ENCODE data around the gene GPBAR1. TPM values are rescaled to one million over a fixed set of nuclear protein-coding genes. Genes with fewer than 3 reads are reported as not detected.

The GPBAR1 gene
- total RNA-seq, 1 experiment from 2014 or later = not detected

DNA sequence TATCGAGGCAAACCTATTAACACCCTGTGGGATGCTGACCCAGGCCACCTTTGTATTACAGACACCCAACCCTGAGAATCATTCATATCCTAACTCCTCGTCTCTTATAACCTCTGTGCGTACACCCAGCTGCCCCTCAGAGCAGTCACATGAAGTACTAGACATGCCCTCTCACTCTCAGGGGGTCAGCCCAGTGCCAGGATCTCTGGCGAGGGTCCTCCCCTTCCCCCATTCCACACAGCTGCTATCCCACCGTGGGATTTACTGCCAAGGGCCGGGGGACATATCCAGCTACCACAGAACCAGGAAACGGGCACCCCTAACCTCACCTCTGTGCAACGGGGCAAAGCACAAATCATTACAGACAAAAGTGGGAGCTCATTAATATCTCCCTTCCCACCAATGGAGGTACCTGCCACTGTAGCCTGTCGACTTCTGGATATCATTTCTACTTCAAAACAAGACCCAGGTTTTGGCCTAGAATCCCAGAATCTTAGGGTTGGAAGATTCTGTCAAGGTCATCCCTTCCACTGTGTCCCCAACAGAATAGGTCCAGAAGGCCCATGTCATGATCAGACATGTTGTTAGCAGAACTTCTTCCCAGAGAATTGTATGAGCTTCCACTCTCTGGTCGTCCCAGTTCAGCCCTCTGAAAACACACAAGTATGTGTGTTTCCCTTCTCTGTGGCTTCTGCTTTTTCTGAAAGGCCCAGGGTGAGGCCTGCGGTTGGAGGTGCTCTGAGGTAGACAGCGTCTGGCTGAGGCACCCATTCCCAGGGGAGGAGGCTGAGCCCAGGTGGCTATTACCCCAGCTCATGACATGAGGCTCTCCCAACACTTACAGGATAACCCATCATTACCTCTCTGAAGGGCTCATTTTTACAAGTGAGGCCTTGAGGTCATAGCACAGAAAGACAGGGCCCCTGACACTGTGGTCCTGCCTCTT is 29.8 kb downstream of the GPBAR1 start:
- H3K9me3 ChIP-seq = no peaks in the 10 kb centered on the region
- no peak for DNase-seq
- H3K4me3 ChIP-seq = peak overlapping the region; percentile 81
- H3K36me3 ChIP-seq = no peaks in the 10 kb centered on the region; the same call in none of the 2 replicates
- H3K27me3 ChIP-seq = no peaks in the 10 kb centered on the region

- H3K27me3 ChIP-seq = no peaks in the 10 kb centered on the region
- H3K36me3 ChIP-seq = no peaks in the 10 kb centered on the region; the same call in none of the 2 replicates
- DNase-seq = no peak
- peak overlapping the region; percentile 81 for H3K4me3 ChIP-seq
- H3K9me3 ChIP-seq = no peaks in the 10 kb centered on the region
Measured at GRCh38 chr2:218291318-218292047, 30.7 kb downstream of the GPBAR1 start.

DNA sequence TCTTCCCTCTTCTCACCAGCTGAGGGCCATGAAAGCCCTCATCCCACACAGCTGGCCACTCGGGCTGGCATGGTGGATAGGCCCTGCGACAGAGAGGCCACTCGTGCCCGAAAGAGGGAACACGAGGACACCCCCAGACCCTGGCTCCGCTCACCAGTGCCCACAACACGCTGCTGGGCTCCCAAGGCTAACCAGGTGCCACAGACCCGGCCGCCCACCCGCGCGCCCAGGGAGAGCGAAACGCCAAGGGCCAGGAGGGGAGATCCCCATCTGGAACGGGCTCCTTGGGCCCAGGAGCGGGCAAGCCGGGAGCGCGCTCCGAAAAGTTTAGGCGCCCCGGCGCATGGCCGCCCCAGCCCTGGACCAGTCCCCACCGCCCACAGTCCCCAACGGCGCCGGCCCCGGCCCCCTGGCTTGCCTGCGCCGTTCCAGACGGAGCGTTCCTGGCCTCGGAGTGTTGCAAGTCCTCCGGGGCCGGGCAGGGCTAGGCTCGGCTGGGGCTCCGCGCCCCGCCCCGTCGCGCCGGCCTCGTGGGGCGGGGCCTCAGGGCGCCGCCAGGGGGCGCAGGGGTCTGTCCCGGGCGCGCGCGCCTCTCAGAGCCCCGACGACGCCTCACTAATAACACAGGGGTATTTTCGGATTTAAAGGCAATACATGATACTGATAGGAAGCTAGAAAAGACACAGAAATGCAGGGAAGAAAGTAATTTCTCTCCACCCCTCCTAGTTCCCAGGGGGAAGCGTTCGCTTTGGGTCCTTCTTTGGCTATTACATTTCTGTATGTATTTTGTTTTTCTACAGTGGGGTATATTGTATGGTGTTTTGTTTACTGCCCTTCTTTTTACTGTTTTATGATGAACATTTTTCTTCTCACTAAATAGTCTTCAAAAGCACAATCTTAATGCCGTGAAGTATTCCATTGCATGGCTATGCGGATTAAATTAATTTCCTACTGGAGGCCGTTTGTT is 31.5 kb downstream of the GPBAR1 start, which contains the start of gene TMBIM1:
Gene TMBIM1 (minus strand): TSS at position 456 of the 967 bp plus-strand sequence. CDS start 10,362 bp downstream, outside the sequence.
- H3K4me3 ChIP-seq = peak within 1 kb of the TSS; percentile 81
- no peaks in the 10 kb centered on the region for H3K9me3 ChIP-seq
- peak; percentile 70 for DNase-seq
- no peaks in the 10 kb centered on the region for H3K27me3 ChIP-seq
- H3K36me3 ChIP-seq = no peaks in the 10 kb centered on the region; the same call in none of the 2 replicates

DNA sequence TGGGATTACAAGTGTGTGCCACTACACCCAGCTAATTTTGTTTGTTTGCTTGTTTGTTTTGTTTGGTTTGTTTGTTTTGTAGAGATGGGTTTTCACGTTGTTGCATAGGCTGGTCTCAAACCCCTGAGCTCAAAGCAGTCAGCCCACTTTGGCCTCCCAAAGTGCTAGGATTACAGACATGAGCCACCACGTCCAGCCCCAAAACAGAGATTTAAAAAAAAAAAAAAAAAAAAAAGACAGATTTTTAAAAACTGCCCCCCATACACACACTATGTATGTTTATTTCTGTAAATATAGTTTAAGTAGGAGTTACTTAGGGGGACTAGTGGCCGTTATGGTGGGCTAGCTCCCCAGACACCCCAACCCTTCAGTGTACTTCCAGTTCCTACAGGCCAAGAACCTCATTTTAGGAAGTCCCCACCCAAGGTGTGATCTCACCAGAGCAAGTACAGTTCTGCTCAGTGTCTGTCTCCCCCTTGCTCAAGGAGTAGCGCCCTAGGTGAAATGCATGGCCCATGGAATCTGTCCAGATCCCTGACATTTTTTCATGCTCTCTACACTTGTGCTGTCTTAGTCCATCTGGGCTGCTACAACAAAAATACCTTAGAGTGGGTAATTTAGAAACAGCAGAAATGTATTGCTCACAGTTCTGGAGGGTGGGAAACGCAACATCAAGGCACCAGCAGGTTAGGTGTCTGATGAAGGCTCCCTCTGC is 33.1 kb downstream of the GPBAR1 start:
- Histone ChIP-seq H3K9me3 (no peaks in the 10 kb centered on the region), H3K27me3 (no peaks in the 10 kb centered on the region), H3K4me3 (no peak overlapping the region), H3K36me3 (no peaks in the 10 kb centered on the region; the same call in none of the 2 replicates)
- DNase-seq = no peak

- no peak for DNase-seq
- H3K9me3 ChIP-seq = no peaks in the 10 kb centered on the region
- no peak overlapping the region for H3K4me3 ChIP-seq
- no peaks in the 10 kb centered on the region; the same call in none of the 2 replicates for H3K36me3 ChIP-seq
- H3K27me3 ChIP-seq = no peaks in the 10 kb centered on the region
Measured at GRCh38 chr2:218294430-218295022, 33.7 kb downstream of the GPBAR1 start.

- DNase-seq = no peak
- Histone ChIP-seq H3K27me3 (no peaks in the 10 kb centered on the region), H3K4me3 (no peak overlapping the region), H3K36me3 (no peaks in the 10 kb centered on the region; the same call in none of the 2 replicates), H3K9me3 (no peaks in the 10 kb centered on the region)
Measured at GRCh38 chr2:218295029-218295428, 34.2 kb downstream of the GPBAR1 start.

DNA sequence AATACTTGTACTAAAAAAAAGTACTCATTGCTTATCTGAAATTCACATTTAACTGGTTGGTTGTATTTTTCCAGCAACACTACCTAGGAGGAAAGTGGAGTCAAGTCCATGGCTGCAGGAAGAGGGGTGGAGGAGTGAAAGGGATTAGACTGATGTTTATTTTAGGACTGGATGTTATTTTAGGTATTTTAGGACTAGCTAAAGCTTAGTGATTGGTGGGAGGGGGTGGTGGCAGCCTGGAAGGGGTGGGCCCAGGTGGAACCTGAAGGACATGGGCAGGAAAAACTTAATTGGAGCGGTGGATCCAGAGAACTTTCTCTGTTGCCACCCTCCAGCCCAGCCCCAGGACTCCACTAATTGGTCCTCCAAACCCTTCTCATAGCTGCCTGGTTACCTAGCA is 35.4 kb downstream of the GPBAR1 start:
- DNase-seq = no peak
- H3K9me3 ChIP-seq = no peaks in the 10 kb centered on the region
- H3K4me3 ChIP-seq = no peak overlapping the region
- H3K36me3 ChIP-seq = no peaks in the 10 kb centered on the region
- H3K27me3 ChIP-seq = no peaks in the 10 kb centered on the region

DNA sequence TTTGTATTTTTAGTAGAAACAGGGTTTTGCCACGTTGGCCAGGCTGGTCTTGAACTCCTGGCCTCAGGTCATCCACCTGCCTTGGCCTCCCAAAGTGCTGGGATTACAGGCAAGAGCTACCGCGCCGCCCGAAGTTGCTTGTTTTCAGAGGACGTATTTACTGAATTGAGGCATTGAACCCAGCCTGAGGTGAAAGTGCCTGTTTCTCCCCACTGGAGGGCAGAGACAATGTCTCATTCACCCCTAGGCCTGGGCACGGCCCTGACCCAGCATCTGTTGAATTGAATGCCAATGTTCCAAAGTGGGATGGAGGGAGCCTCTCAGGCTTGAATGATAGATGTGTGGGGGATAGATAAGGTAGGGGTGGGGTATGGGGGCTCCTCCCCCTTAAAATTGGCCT is 36.0 kb downstream of the GPBAR1 start:
- DNase-seq = no peak
- Histone ChIP-seq H3K4me3 (no peak overlapping the region), H3K9me3 (no peaks in the 10 kb centered on the region), H3K27me3 (no peaks in the 10 kb centered on the region), H3K36me3 (no peaks in the 10 kb centered on the region)

GRCh38 chr2:218298314-218298875 is 37.6 kb downstream of the GPBAR1 start:
- DNase-seq = no peak
- H3K36me3 ChIP-seq = no peaks in the 10 kb centered on the region
- H3K4me3 ChIP-seq = no peak overlapping the region
- H3K9me3 ChIP-seq = no peaks in the 10 kb centered on the region
- H3K27me3 ChIP-seq = no peaks in the 10 kb centered on the region

DNA sequence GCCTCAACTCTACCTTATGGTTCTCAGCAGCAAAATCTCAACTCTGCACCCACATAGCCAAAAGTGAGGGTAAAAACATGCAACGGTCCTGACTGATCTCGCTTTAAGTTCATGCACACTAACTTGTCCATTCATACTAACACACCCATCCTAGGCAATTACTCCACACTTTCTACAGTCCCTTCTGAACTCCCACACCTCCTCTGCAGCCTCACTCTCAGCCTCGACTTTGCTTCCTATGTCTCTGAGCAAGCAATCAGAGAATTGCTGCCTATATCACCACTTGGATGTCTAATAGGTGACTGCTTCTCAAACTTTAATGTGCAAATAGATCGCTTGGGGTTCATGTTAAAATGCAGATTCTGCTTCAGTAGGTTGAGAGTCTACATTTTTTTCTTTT is 39.3 kb downstream of the GPBAR1 start:
- H3K36me3 ChIP-seq = no peaks in the 10 kb centered on the region
- no peaks in the 10 kb centered on the region for H3K27me3 ChIP-seq
- no peak for DNase-seq
- no peaks in the 10 kb centered on the region for H3K9me3 ChIP-seq
- no peak overlapping the region for H3K4me3 ChIP-seq

- Histone ChIP-seq H3K4me3 (no peak overlapping the region), H3K27me3 (no peaks in the 10 kb centered on the region), H3K9me3 (no peaks in the 10 kb centered on the region), H3K36me3 (no peaks in the 10 kb centered on the region)
- DNase-seq = peak; percentile 61
Measured at GRCh38 chr2:218301176-218301819, 40.5 kb downstream of the GPBAR1 start.

GRCh38 chr2:218305383-218305782 is 44.6 kb downstream of the GPBAR1 start:
- no peaks in the 10 kb centered on the region for H3K27me3 ChIP-seq
- H3K4me3 ChIP-seq = no peak overlapping the region
- no peak for DNase-seq
- no peaks in the 10 kb centered on the region for H3K36me3 ChIP-seq
- H3K9me3 ChIP-seq = no peaks in the 10 kb centered on the region

GRCh38 chr2:218306184-218306920 is 45.5 kb downstream of the GPBAR1 start:
- DNase-seq = no peak
- no peak overlapping the region for H3K4me3 ChIP-seq
- H3K9me3 ChIP-seq = no peaks in the 10 kb centered on the region
- no peaks in the 10 kb centered on the region for H3K27me3 ChIP-seq
- no peaks in the 10 kb centered on the region for H3K36me3 ChIP-seq

GRCh38 chr2:218307415-218308090 is 46.7 kb downstream of the GPBAR1 start:
- H3K27me3 ChIP-seq = no peaks in the 10 kb centered on the region
- H3K36me3 ChIP-seq = no peaks in the 10 kb centered on the region
- no peak for DNase-seq
- H3K4me3 ChIP-seq = no peak overlapping the region
- no peaks in the 10 kb centered on the region for H3K9me3 ChIP-seq

Data from MG63 (cell line).